WERI-Rb-1 (cell line): Measurements from ENCODE around the gene OR2F1.

Source experiments
- DNase-seq: peaks from one replicate; pipeline ENCODE4 v3.0.0-alpha.2; 2020
- H3K27ac ChIP-seq: fragments of 250-450 bp; sonication (Bioruptor Pico); 2 replicates; pipeline ENCODE4 v1.5.1; 2020; ENCODE audit warnings: mild to moderate bottlenecking, moderate library complexity
- H3K27me3 ChIP-seq: fragments of 250-450 bp; sonication (Bioruptor Pico); 2 replicates; pipeline ENCODE4 v1.5.1; 2021; ENCODE audit warnings: mild to moderate bottlenecking, low read depth, moderate library complexity; ENCODE audit not compliant: insufficient read depth, severe bottlenecking
- H3K36me3 ChIP-seq: fragments of 250-450 bp; sonication (Bioruptor Pico); 2 replicates; pipeline ENCODE4 v1.5.1; 2020; ENCODE audit warnings: mild to moderate bottlenecking, moderate library complexity
- H3K4me3 ChIP-seq: 2 replicates; pipeline ENCODE4 v1.5.1; 2011; ENCODE audit warnings: low read depth, mild to moderate bottlenecking, control low read depth, low read length
- H3K9me3 ChIP-seq: fragments of 250-450 bp; sonication (Bioruptor Pico); 2 replicates; pipeline ENCODE4 v1.5.1; 2021; ENCODE audit warnings: mild to moderate bottlenecking, moderate library complexity; ENCODE audit not compliant: severe bottlenecking
- CTCF ChIP-seq: IDR thresholded peaks from 2 replicates; pipeline ENCODE4 v1.5.1; 2011; ENCODE audit warnings: low read depth, mild to moderate bottlenecking, control low read depth, inconsistent platforms, low read length

Gene OR2F1

DNA sequence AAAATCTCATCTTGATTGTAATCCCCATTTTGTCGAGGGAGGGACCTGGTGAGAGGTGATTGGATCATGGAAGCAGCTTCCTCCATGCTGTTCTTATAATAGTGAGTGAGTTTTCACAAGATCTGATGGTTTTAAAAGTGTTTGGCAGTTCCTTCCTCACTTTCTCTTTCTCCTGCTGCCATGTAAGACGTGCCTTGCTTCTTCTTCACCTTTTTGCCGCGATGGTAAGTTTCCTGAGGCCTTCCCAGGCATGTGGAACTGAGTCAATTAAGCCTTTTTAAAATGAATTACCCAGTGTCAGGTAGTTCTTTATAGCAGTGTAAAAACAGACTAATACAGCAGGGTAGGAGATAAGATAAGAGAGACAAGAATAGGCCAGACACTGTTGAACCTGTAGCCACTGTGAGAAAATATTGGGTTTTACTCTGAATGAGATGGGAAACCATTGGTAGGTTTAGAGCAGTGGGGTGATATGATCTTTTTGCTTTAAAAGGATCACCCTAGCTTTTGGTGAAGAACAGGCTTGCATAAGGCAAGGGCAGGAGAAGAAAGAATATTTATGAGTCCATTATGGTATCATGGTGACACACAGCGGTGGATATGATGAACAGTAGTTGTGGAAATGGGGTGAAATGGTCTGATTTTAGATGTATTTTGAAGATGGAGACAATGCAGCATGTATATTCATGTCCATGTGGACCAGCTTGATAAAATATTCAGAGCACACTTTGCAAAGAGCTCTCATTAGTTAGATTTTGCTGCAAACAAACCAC is 57.0 kb downstream of the OR2F1 start:
- H3K36me3 ChIP-seq, result no peaks in the 10 kb centered on the region
- H3K9me3 ChIP-seq, result peaks cover 7% of the 10 kb centered on the region
- no peak overlapping the region for H3K4me3 ChIP-seq
- TF ChIP-seq CTCF, result no peak
- H3K27me3 ChIP-seq, result no peaks in the 10 kb centered on the region
- H3K27ac ChIP-seq, result no peak overlapping the region
- no peak for DNase-seq
